22Rv1 (cell line): ENCODE data around the gene PLRG1.

Experiments used
- CTCF ChIP-seq: fragments of 450-650 bp; IDR thresholded peaks from 2 replicates; pipeline ENCODE4 v1.5.1; 2017; ENCODE audit warnings: mild to moderate bottlenecking
- ZFX ChIP-seq: fragments of 450-650 bp; IDR thresholded peaks from 2 replicates; pipeline ENCODE4 v1.6.1; 2017; ENCODE audit warnings: antibody characterized with exemption, borderline replicate concordance

GRCh38 chr4:154593868-154594267 is 43.7 kb upstream of the PLRG1 start:
- no peak for TF ChIP-seq CTCF
- no peak for TF ChIP-seq ZFX
